ENCODE measurements around the gene MINDY2.

MINDY2 gene

DNA sequence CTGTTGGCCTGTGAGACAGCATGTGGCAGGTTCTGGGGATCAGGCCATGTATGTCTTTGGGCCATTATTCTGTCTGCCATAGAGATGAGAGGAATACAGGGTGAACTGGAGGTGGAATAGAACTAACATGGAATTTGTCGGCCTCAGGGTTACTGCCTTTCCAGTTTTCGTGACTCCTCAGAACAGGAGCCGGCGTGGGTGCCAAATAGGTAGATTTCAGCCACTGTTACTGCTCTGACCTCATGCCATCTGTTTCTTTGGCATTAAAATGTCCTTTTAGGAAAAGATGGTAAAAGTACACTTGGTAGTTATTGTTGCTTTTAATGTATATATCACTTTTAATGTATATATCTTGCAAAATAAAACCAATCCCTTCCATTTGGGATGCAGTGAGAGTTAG lies 96.8 kb downstream of the MINDY2 start:
- Histone ChIP-seq H3K27me3 (no peaks in the 10 kb centered on the region), H3K4me3 (ENCODE audit: low read depth, low read length) (no peak overlapping the region), H3K4me1 (no peaks in the 10 kb centered on the region), H3K36me3 (no peaks in the 10 kb centered on the region), H3K9me3 (no peaks in the 10 kb centered on the region)
- no peak for DNase-seq
- TF ChIP-seq, protein P1, sequence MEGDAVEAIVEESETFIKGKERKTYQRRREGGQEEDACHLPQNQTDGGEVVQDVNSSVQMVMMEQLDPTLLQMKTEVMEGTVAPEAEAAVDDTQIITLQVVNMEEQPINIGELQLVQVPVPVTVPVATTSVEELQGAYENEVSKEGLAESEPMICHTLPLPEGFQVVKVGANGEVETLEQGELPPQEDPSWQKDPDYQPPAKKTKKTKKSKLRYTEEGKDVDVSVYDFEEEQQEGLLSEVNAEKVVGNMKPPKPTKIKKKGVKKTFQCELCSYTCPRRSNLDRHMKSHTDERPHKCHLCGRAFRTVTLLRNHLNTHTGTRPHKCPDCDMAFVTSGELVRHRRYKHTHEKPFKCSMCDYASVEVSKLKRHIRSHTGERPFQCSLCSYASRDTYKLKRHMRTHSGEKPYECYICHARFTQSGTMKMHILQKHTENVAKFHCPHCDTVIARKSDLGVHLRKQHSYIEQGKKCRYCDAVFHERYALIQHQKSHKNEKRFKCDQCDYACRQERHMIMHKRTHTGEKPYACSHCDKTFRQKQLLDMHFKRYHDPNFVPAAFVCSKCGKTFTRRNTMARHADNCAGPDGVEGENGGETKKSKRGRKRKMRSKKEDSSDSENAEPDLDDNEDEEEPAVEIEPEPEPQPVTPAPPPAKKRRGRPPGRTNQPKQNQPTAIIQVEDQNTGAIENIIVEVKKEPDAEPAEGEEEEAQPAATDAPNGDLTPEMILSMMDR (IDR thresholded peaks at IDR 0.05; ENCODE audit: low read depth, low read length), result no peak

DNA sequence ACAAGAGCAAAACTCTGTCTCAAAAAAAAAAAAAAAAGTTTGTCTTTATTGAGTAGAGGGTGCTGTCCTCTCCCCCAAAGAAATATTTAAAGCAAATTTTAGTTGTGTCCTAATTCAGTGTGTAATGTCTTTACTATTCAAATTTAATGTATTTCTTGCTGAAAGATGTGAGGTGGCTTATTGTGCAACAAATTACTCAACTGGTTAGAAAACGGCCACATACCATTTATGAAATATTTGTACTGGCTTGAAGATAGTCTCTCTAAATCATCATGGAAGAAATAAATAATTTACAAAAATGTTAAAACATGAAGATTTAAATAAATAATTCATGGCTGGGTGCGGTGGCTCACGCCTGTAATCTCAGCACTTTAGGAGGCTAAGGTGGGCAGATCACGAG lies 99.3 kb downstream of the MINDY2 start:
- no peak for DNase-seq
- no peaks in the 10 kb centered on the region for H3K27me3 ChIP-seq
- no peaks in the 10 kb centered on the region for H3K4me1 ChIP-seq
- TF ChIP-seq, protein P1 (IDR thresholded peaks at IDR 0.05; ENCODE audit: low read depth, low read length), result no peak
- no peaks in the 10 kb centered on the region for H3K9me3 ChIP-seq
- H3K36me3 ChIP-seq, result no peaks in the 10 kb centered on the region
- no peak overlapping the region for H3K4me3 ChIP-seq (ENCODE audit: low read depth, low read length)

DNA sequence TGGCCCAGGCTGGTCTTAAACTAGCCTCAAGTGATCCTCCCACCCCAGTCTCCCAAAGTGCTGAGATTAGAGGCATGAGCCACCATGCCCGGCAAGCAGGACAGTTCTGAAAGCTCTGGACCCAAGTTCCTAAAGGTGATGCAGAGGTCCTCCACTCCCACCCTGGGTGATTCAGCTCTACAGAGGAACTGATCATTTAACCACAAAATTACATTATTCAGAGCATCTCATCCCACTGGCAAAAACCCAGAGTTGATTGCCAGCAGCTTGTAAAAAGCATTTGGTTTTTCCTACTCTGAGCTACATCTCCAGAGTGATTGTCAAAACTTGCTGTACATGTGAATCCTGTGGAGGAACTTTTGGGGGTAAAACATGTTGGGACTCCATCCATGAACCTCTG lies 102.2 kb downstream of the MINDY2 start:
- Histone ChIP-seq H3K4me3 (ENCODE audit: low read depth, low read length) (no peak overlapping the region), H3K36me3 (peaks cover 11% of the 10 kb centered on the region), H3K4me1 (no peaks in the 10 kb centered on the region), H3K9me3 (no peaks in the 10 kb centered on the region), H3K27me3 (no peaks in the 10 kb centered on the region)
- TF ChIP-seq, protein P1 (IDR thresholded peaks at IDR 0.05; ENCODE audit: low read depth, low read length), result no peak
- no peak for DNase-seq

DNA sequence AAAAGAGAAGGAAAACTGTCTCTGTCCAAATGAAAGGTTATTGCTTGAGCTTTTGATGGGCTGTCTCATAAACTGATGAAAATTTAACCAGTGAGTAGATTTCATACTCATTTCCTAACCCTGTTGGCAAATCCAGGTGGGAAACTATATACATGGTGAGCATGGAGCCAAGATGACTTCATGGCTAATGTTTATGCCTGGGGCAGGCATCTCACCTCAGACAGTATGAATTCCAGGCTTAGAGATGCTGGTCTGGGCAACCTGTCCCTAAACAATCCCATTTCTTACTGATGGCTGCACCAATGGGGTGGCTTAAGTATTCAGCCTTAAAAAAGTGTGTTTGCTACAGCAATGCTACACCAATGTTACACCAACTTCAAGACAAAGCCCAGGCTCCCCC lies 104.2 kb downstream of the MINDY2 start:
- no peak for DNase-seq
- Histone ChIP-seq H3K4me3 (ENCODE audit: low read depth, low read length) (no peak overlapping the region), H3K36me3 (peaks cover 31% of the 10 kb centered on the region), H3K9me3 (no peaks in the 10 kb centered on the region), H3K4me1 (no peaks in the 10 kb centered on the region), H3K27me3 (no peaks in the 10 kb centered on the region)
- TF ChIP-seq, protein P1 (IDR thresholded peaks at IDR 0.05; ENCODE audit: low read depth, low read length), result no peak

DNA sequence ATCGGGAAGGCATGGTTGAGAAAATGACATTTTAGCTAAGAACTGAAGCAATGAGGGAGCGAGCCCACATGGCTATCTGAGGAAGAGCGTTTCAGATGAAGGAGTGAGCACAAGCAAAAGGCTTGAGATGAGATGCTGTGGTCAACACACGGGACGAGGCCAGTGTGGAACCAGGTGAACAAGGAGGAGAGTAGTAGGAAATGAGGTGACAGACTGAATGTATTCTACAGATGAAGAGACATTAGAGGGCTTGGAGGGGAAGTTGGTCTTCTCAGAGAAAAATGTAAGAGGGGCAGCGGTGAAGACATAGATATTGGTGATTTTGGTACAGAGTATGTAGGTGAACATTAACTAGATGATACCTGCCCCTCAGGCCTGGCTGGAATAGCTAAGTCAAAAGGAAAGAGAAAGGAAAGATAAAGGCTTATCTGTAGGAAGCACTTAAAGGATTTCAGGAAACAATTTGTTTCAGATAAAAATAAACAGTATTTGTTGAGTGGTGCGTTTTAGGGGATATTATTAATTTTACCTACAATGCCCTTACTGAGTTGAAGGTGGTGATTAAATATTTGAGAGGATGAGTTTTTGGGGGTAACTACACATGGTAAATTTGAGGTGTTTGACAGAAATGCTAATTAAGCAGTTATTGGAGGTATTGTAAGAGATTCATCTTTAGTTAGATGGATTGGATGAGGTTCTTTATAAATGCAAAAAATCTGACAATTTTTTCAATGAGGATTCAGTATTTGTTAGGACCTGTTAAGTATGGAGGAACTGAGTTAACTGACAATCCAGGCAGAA lies 105.4 kb downstream of the MINDY2 start:
- peaks cover 43% of the 10 kb centered on the region for H3K36me3 ChIP-seq
- H3K27me3 ChIP-seq, result no peaks in the 10 kb centered on the region
- no peaks in the 10 kb centered on the region for H3K4me1 ChIP-seq
- no peaks in the 10 kb centered on the region for H3K9me3 ChIP-seq
- H3K4me3 ChIP-seq (ENCODE audit: low read depth, low read length), result no peak overlapping the region
- no peak for DNase-seq
- TF ChIP-seq, protein P1 (IDR thresholded peaks at IDR 0.05; ENCODE audit: low read depth, low read length), result no peak

DNA sequence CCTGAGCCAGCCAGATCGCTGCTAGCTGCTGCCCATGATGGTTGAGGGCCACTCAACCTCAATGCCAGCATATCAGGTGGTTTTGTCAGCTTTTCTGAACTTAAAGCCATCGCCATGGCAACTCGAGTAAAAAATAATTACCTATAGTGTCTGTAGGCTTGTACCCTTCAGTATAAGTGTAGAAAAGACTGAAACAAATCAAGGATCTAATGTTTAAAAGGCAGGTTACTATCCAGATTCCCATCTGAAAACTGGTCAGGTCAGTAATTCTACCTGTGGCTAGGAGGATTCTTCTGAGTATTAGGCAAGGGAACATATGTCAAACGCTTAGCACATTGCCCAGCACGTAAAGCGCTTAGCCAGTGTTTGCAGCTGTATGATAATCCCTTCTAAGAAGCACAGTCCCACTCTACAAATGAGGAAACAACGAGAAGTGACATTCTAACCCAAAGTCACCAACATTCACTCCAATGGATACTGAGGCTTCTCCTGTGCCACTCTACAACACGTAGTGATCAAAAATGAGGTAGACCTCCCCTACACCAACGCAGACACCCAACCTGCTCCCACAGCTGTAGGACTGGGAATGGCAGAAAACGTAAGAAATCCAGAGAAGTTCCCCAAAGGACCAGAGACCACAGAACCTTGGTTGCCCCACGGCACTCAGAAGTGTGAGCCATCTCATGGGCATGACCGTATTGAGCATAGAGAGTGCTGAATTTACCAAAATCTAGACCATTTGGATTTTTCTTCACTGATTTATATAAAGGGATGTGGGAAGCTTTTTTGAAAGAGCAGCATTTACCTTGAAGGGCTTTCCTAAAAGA lies 107.1 kb downstream of the MINDY2 start:
- Histone ChIP-seq H3K9me3 (no peaks in the 10 kb centered on the region), H3K4me3 (ENCODE audit: low read depth, low read length) (no peak overlapping the region), H3K27me3 (no peaks in the 10 kb centered on the region), H3K4me1 (no peaks in the 10 kb centered on the region), H3K36me3 (peaks cover 57% of the 10 kb centered on the region)
- DNase-seq, result no peak
- TF ChIP-seq, protein P1 (IDR thresholded peaks at IDR 0.05; ENCODE audit: low read depth, low read length), result no peak
